IMR-90 (cell line): ENCODE measurements around the gene AUTS2. TPM values are rescaled to one million over a fixed set of nuclear protein-coding genes. Genes with fewer than 3 reads are reported as not detected.

ENCODE experiments used
- ATAC-seq: fragments of 200-7000 bp; cut with Tn5 transposase; 2 replicates; pipeline ENCODE4 v1.9.1; 2020; ENCODE audit warnings: low read depth, mild to moderate bottlenecking, moderate library complexity
- BruUV-seq: library from RNA; stranded (reverse); fragments of 400-500 nt; replicated peaks from 2 replicates; lab custom pipeline; 2021; lab: Mats Ljungman, UMichigan
- CTCF ChIA-PET: fragments of 300-600 bp; formaldehyde crosslinking; extraction: SDS; loops from one replicate; lab custom pipeline; 2021; ENCODE audit warnings: antibody characterized with exemption; lab: Yijun Ruan, JAX
- POLR2A ChIA-PET: fragments of 300-600 bp; sonication (Branson Sonifier 250); formaldehyde crosslinking; loops from one replicate; lab custom pipeline; 2022; ENCODE audit warnings: antibody characterized with exemption; ENCODE audit not compliant: unreplicated experiment; lab: Charles Lee
- DNase-seq: peaks from one replicate; pipeline ENCODE4 v3.0.0; 2013
- H2AFZ ChIP-seq: replicated peaks from 2 replicates; pipeline ENCODE3; 2013; ENCODE audit warnings: low read length, mild to moderate bottlenecking; ENCODE audit not compliant: poor library complexity
- H2AK5ac ChIP-seq: 2 replicates; pipeline ENCODE4 v1.6.1; 2013; ENCODE audit warnings: low read depth, low read length, inconsistent platforms
- H2AK9ac ChIP-seq: replicated peaks from 2 replicates; pipeline ENCODE3; 2013; ENCODE audit warnings: mild to moderate bottlenecking, low read depth, low read length, moderate library complexity; ENCODE audit not compliant: poor library complexity
- H2BK120ac ChIP-seq: 2 replicates; pipeline ENCODE4 v1.6.1; 2013; ENCODE audit warnings: low read depth, low read length, inconsistent platforms
- H2BK15ac ChIP-seq: 3 replicates; pipeline ENCODE4 v1.6.1; 2013; ENCODE audit warnings: low read depth, low read length, inconsistent platforms
- H2BK20ac ChIP-seq: 2 replicates; pipeline ENCODE4 v1.6.1; 2013; ENCODE audit warnings: low read depth, mild to moderate bottlenecking, inconsistent platforms, low read length, moderate library complexity
- H2BK5ac ChIP-seq: 2 replicates; pipeline ENCODE4 v1.6.1; 2013; ENCODE audit warnings: mild to moderate bottlenecking, low read depth, low read length, inconsistent platforms; ENCODE audit not compliant: poor library complexity, severe bottlenecking
- H3K14ac ChIP-seq: replicated peaks from 2 replicates; pipeline ENCODE4 v1.6.1; 2013; ENCODE audit warnings: low read depth, low read length, inconsistent platforms
- H3K18ac ChIP-seq: 2 replicates; pipeline ENCODE4 v1.6.1; 2013; ENCODE audit warnings: low read depth, low read length, control low read depth
- H3K23ac ChIP-seq: 2 replicates; pipeline ENCODE4 v1.6.1; 2013; ENCODE audit warnings: low read depth, low read length, inconsistent platforms
- H3K27ac ChIP-seq: 2 replicates; pipeline ENCODE4 v1.5.1; 2013; ENCODE audit warnings: mild to moderate bottlenecking, control low read depth, low read length; ENCODE audit not compliant: insufficient read depth
- H3K27me3 ChIP-seq: 2 replicates; pipeline ENCODE4 v1.6.1; 2013; ENCODE audit warnings: low read length; ENCODE audit not compliant: control insufficient read depth, insufficient read depth
- H3K36me3 ChIP-seq: 2 replicates; pipeline ENCODE4 v1.6.1; 2013; ENCODE audit warnings: low read length, mixed read lengths; ENCODE audit not compliant: control insufficient read depth, insufficient read depth
- H3K4ac ChIP-seq: 2 replicates; pipeline ENCODE4 v1.6.1; 2013; ENCODE audit warnings: low read depth, low read length, inconsistent platforms
- H3K4me1 ChIP-seq: 2 replicates; pipeline ENCODE4 v1.6.1; 2013; ENCODE audit warnings: low read length, mixed read lengths; ENCODE audit not compliant: control insufficient read depth, insufficient read depth
- H3K4me2 ChIP-seq: 2 replicates; pipeline ENCODE4 v1.6.1; 2013; ENCODE audit warnings: low read depth, mild to moderate bottlenecking, control low read depth, low read length, moderate library complexity
- H3K4me3 ChIP-seq: 2 replicates; pipeline ENCODE4 v1.5.1; 2013; ENCODE audit warnings: low read depth, mild to moderate bottlenecking, control low read depth, low read length, moderate library complexity; ENCODE audit not compliant: insufficient read depth
- H3K56ac ChIP-seq: 2 replicates; pipeline ENCODE4 v1.6.1; 2013; ENCODE audit warnings: low read length, inconsistent platforms; ENCODE audit not compliant: insufficient read depth; ENCODE audit errors: extremely low read depth
- H3K79me1 ChIP-seq, 2 experiments: 2 replicates each; pipeline ENCODE4 v1.6.1; 2013; ENCODE audit warnings: low read length in 2 of 2, inconsistent platforms in 1 of 2, low read depth in 1 of 2
- H3K9ac ChIP-seq: 2 replicates; pipeline ENCODE4 v1.6.1; 2013; ENCODE audit warnings: low read depth, low read length, control low read depth
- H3K9me1 ChIP-seq: 2 replicates; pipeline ENCODE4 v1.6.1; 2013; ENCODE audit warnings: low read length, inconsistent platforms; ENCODE audit not compliant: insufficient read depth
- H3K9me3 ChIP-seq: 2 replicates; pipeline ENCODE4 v1.6.1; 2013; ENCODE audit warnings: low read length; ENCODE audit not compliant: control insufficient read depth, insufficient read depth
- H4K20me1 ChIP-seq: 2 replicates; pipeline ENCODE4 v1.6.1; 2013; ENCODE audit warnings: low read length, inconsistent platforms; ENCODE audit not compliant: insufficient read depth
- H4K5ac ChIP-seq: 2 replicates; pipeline ENCODE4 v1.6.1; 2013; ENCODE audit warnings: mild to moderate bottlenecking, low read depth, low read length, control low read depth
- H4K8ac ChIP-seq, 2 experiments: 2 replicates each; pipeline ENCODE4 v1.6.1; 2013; ENCODE audit warnings: low read depth in 2 of 2, low read length in 2 of 2, control low read depth in 1 of 2, inconsistent platforms in 1 of 2
- H4K91ac ChIP-seq: 2 replicates; pipeline ENCODE4 v1.6.1; 2013; ENCODE audit warnings: low read depth, low read length, inconsistent platforms; ENCODE audit not compliant: insufficient read depth
- BHLHE40 ChIP-seq: fragments of 150-350 bp; IDR thresholded peaks from 2 replicates; pipeline ENCODE4 v1.6.1; 2016; ENCODE audit warnings: mild to moderate bottlenecking, low read depth, low read length
- CEBPB ChIP-seq: IDR thresholded peaks from 2 replicates; pipeline ENCODE4 v1.6.1; 2012; ENCODE audit warnings: low read depth, low read length, improper control_type of control experiment
- CHD1 ChIP-seq: IDR thresholded peaks from 2 replicates; pipeline ENCODE4 v1.6.1; 2012; ENCODE audit warnings: low read depth, low read length, improper control_type of control experiment
- ELK1 ChIP-seq: fragments of 150-350 bp; IDR thresholded peaks from 2 replicates; pipeline ENCODE4 v1.6.1; 2016; ENCODE audit warnings: low read depth, mild to moderate bottlenecking, low read length, moderate library complexity, borderline replicate concordance
- FOS ChIP-seq: fragments of 150-350 bp; IDR thresholded peaks from 2 replicates; pipeline ENCODE4 v1.6.1; 2016; ENCODE audit warnings: low read depth, low read length
- MAFK ChIP-seq: IDR thresholded peaks from 2 replicates; pipeline ENCODE4 v1.6.1; 2012; ENCODE audit warnings: low read depth, low read length, improper control_type of control experiment
- MAZ ChIP-seq: IDR thresholded peaks from 2 replicates; pipeline ENCODE4 v1.6.1; 2012; ENCODE audit warnings: low read depth, mild to moderate bottlenecking, low read length, improper control_type of control experiment, moderate library complexity, borderline replicate concordance
- MXI1 ChIP-seq: IDR thresholded peaks from 2 replicates; pipeline ENCODE4 v1.6.1; 2012; ENCODE audit warnings: low read depth, mild to moderate bottlenecking, low read length, moderate library complexity, borderline replicate concordance
- NFE2L2 ChIP-seq: fragments of 150-350 bp; IDR thresholded peaks from 2 replicates; pipeline ENCODE4 v1.6.1; 2016; ENCODE audit warnings: low read depth, mild to moderate bottlenecking, low read length
- POLR2A ChIP-seq: IDR thresholded peaks from 2 replicates; pipeline ENCODE4 v1.6.1; 2012; ENCODE audit warnings: mild to moderate bottlenecking, low read depth, low read length
- RAD21 ChIP-seq: IDR thresholded peaks from 2 replicates; pipeline ENCODE4 v1.6.1; 2012; ENCODE audit warnings: low read length, improper control_type of control experiment
- RCOR1 ChIP-seq: IDR thresholded peaks from 2 replicates; pipeline ENCODE4 v1.6.1; 2012; ENCODE audit warnings: mild to moderate bottlenecking, low read length, improper control_type of control experiment; ENCODE audit not compliant: insufficient replicate concordance
- RFX5 ChIP-seq: IDR thresholded peaks from 2 replicates; pipeline ENCODE4 v1.8.0; 2012; ENCODE audit warnings: low read depth, mild to moderate bottlenecking, low read length, moderate library complexity
- SMC3 ChIP-seq: fragments of 150-350 bp; IDR thresholded peaks from 2 replicates; pipeline ENCODE4 v1.6.1; 2016; ENCODE audit warnings: low read depth, mild to moderate bottlenecking, antibody characterized with exemption, low read length, moderate library complexity
- WGBS, 2 experiments: methylation state at CpG; one replicate each; pipeline versions ENCODE4 v1.1.5 to v1.1.7; 2013; ENCODE audit warnings: missing lambda C conversion rate in 2 of 2; ENCODE audit not compliant: insufficient read length in 1 of 2; ENCODE audit errors: extremely low coverage in 2 of 2; 5-methylcytosine and 5-hydroxymethylcytosine counted together
- dilution Hi-C: fragments of 300-500 bp; cut with HindIII; formaldehyde crosslinking; loops from one replicate; pipeline ENCODE4 v1.14.3; 2018; ENCODE audit warnings: low sequenced_read_pairs; ENCODE audit not compliant: unreplicated experiment
- in situ Hi-C: fragments of 300-500 bp; cut with MboI; formaldehyde crosslinking; loops from 3 replicates; pipeline ENCODE4 v1.14.3; 2019; ENCODE audit warnings: low sequenced_read_pairs, inconsistent platforms, mixed read lengths
- intact Hi-C: fragments of 100-400 bp; cut with micrococcal nuclease; formaldehyde crosslinking; loops from 2 replicates; pipeline ENCODE4 v1.10.0; 2022
- polyA plus RNA-seq, 3 experiments: library from polyadenylated mRNA; depleted of rRNA; stranded (reverse); fragments of >200 nt; gene quantifications; 2 replicates each; pipeline ENCODE4 v1.2.3, GENCODE V29; 2012; ENCODE audit warnings: low replicate concordance in 1 of 3
- total RNA-seq: library from RNA; depleted of rRNA; stranded (reverse); fragments of >200 nt; gene quantifications from 2 replicates; pipeline ENCODE4 v1.2.3, GENCODE V29; 2012
- TF ChIP-seq, protein P1 (sequence below): fragments of 150-350 bp; IDR thresholded peaks from 2 replicates; pipeline ENCODE4 v1.6.1; 2017; ENCODE audit warnings: mild to moderate bottlenecking, antibody characterized with exemption, low read length, low read depth
- TF ChIP-seq, protein P2 (sequence below): conservative IDR thresholded peaks from 2 replicates; pipeline ENCODE4 v1.5.1; 2012; ENCODE audit warnings: mild to moderate bottlenecking, low read depth, low read length, improper control_type of control experiment

The AUTS2 gene
- total and polyA plus RNA-seq, 2 of the 4 experiments (the other 2 are of a cell fraction): 0.90 to 3.0 TPM

DNA sequence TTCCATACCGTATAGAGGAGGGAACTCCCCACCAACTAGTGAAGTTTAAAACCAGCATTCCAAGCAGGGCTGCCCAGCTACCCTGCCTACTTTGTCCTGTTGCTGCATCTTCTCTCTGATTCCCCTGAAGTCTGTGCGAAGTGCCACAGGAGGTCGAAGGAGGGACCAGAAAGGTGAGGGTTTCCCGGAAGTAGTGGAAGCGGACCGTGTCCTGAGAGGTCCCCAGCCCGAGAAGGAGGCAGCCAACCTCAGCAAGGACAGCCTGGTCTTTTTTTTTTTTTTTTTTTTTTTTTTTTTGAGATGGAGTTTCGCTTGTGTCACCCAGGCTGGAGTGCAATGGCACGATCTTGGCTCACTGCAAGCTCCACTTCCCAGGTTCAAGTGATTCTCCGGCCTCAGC lies 861.8 kb downstream of the AUTS2 start:
- Histone ChIP-seq H4K8ac (no peak overlapping the region), H4K91ac (no peak overlapping the region), H2AK5ac (no peak overlapping the region), H4K5ac (no peak overlapping the region), H3K79me1 (no peaks in the 10 kb centered on the region), H3K4me3 (no peak overlapping the region), H3K27me3 (no peaks in the 10 kb centered on the region), H2AK9ac (no peak overlapping the region), H3K23ac (no peak overlapping the region), H2BK5ac (no peak overlapping the region), H3K36me3 (no peaks in the 10 kb centered on the region), H3K27ac (no peak overlapping the region), H3K56ac (no peak overlapping the region), H2BK15ac (no peak overlapping the region), H2BK20ac (no peak overlapping the region), H2BK120ac (no peak overlapping the region), H2AFZ (no peak overlapping the region), H3K4me1 (no peaks in the 10 kb centered on the region), H3K9ac (no peak overlapping the region), H3K4ac (no peak overlapping the region), H4K20me1 (no peaks in the 10 kb centered on the region), H3K4me2 (no peak overlapping the region), H3K9me3 (no peaks in the 10 kb centered on the region), H3K14ac (no peak overlapping the region), H3K18ac (no peak overlapping the region), H3K9me1 (no peaks in the 10 kb centered on the region)
- dilution Hi-C loops (no loop called here), intact Hi-C loops (no loop called here), in situ Hi-C loops (no loop called here)
- DNase-seq (no peak), ATAC-seq (no peak)
- POLR2A ChIA-PET: no interaction called here
- TF ChIP-seq NFE2L2: no peak
- no peak for TF ChIP-seq SMC3
- TF ChIP-seq RFX5: no peak
- TF ChIP-seq, protein P1, sequence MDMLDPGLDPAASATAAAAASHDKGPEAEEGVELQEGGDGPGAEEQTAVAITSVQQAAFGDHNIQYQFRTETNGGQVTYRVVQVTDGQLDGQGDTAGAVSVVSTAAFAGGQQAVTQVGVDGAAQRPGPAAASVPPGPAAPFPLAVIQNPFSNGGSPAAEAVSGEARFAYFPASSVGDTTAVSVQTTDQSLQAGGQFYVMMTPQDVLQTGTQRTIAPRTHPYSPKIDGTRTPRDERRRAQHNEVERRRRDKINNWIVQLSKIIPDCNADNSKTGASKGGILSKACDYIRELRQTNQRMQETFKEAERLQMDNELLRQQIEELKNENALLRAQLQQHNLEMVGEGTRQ: no peak
- TF ChIP-seq FOS: no peak
- TF ChIP-seq, protein P2, sequence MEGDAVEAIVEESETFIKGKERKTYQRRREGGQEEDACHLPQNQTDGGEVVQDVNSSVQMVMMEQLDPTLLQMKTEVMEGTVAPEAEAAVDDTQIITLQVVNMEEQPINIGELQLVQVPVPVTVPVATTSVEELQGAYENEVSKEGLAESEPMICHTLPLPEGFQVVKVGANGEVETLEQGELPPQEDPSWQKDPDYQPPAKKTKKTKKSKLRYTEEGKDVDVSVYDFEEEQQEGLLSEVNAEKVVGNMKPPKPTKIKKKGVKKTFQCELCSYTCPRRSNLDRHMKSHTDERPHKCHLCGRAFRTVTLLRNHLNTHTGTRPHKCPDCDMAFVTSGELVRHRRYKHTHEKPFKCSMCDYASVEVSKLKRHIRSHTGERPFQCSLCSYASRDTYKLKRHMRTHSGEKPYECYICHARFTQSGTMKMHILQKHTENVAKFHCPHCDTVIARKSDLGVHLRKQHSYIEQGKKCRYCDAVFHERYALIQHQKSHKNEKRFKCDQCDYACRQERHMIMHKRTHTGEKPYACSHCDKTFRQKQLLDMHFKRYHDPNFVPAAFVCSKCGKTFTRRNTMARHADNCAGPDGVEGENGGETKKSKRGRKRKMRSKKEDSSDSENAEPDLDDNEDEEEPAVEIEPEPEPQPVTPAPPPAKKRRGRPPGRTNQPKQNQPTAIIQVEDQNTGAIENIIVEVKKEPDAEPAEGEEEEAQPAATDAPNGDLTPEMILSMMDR: no peak
- TF ChIP-seq RAD21: no peak
- no peak for TF ChIP-seq MXI1
- TF ChIP-seq ELK1: no peak
- no peak for TF ChIP-seq CEBPB
- no peak for TF ChIP-seq MAZ
- TF ChIP-seq RCOR1: no peak
- no peak for TF ChIP-seq BHLHE40
- TF ChIP-seq MAFK: no peak
- TF ChIP-seq POLR2A: no peak
- TF ChIP-seq CHD1: no peak
- WGBS, 2 experiments: 73% methylated on average over 3 of the region's 10 CpGs; no CpG with 5 or more reads in 1 of the 2 experiments
- CTCF ChIA-PET: no interaction called here
- no TSS peak for BruUV-seq
